ENCODE data around the gene AGAP1. TPM values are rescaled to one million over a fixed set of nuclear protein-coding genes. Genes with fewer than 3 reads are reported as not detected.

Gene AGAP1
- total and polyA plus RNA-seq, 2 donors (not counting 3 experiments of a cell fraction or from before 2014, with no cell fraction given): 10.2 to 20.9 TPM

- Histone ChIP-seq H3K79me2 (ENCODE audit: control insufficient read depth, insufficient read depth, low read length) (no peaks in the 10 kb centered on the region), H3K36me3 (ENCODE audit: control insufficient read depth in 2 of 2, extremely low read depth in 1 of 2, insufficient read depth in 2 of 2, low read length in 2 of 2) (no peaks in the 10 kb centered on the region), H3K4me1 (ENCODE audit: control insufficient read depth, extremely low read depth, insufficient read depth, low read length) (no peaks in the 10 kb centered on the region), H3K27ac (ENCODE audit: insufficient read depth, low read depth, low read length) (no peak overlapping the region), H4K20me1 (replicated peaks; ENCODE audit: control insufficient read depth, extremely low read depth, insufficient read depth, low read length) (peaks cover 7% of the 10 kb centered on the region), H3K9me1 (replicated peaks; ENCODE audit: control insufficient read depth, extremely low read depth, insufficient read depth, low read length) (no peaks in the 10 kb centered on the region), H3K9ac (replicated peaks; ENCODE audit: extremely low read depth, insufficient read depth, low read length) (no peak overlapping the region), H3K27me3 (ENCODE audit: control insufficient read depth in 2 of 2, insufficient read depth in 2 of 2, low read length in 2 of 2) (no peaks in the 10 kb centered on the region), H3K9me3 (replicated peaks; ENCODE audit: control insufficient read depth, insufficient read depth, low read length) (no peaks in the 10 kb centered on the region), H2AFZ (ENCODE audit: low read depth, low read length) (no peak overlapping the region), H3K4me3 (replicated peaks in 1 of 3; ENCODE audit: insufficient read depth in 1 of 3, low read depth in 1 of 3, low read length in 3 of 3) (no peak overlapping the region), H3K4me2 (ENCODE audit: insufficient read depth, low read length) (no peak overlapping the region)
- CTCF ChIA-PET: no interaction called here
- dilution Hi-C loops (cut with MboI; ENCODE audit: extremely low pct_ligation_motif_present, low sequenced_read_pairs) (no loop called here), intact Hi-C loops (cut with micrococcal nuclease) (no loop called here)
- no peak for DNase-seq (ENCODE audit: low read depth, low spot score)
- no peak for TF ChIP-seq CTCF (IDR thresholded peaks at IDR 0.05; ENCODE audit: extremely low read depth in 1 of 2, insufficient read depth in 1 of 2, low read depth in 1 of 2, low read length in 2 of 2)
- no peak for TF ChIP-seq POLR2AphosphoS5 (IDR thresholded peaks at IDR 0.05; ENCODE audit: insufficient read depth, low read depth, low read length)
- no peak for TF ChIP-seq GATA2 (IDR thresholded peaks at IDR 0.05; ENCODE audit: insufficient read depth, insufficient read length, low read depth, low read length)
- no peak for TF ChIP-seq MAX (IDR thresholded peaks at IDR 0.05; ENCODE audit: insufficient read depth, insufficient read length)
- no peak for TF ChIP-seq EZH2 (IDR thresholded peaks at IDR 0.05; ENCODE audit: borderline replicate concordance, low read depth, low read length, severe bottlenecking)
- TF ChIP-seq FOS (IDR thresholded peaks at IDR 0.05; ENCODE audit: borderline replicate concordance, insufficient read depth, low read length): no peak
- no peak for TF ChIP-seq JUN (IDR thresholded peaks at IDR 0.05; ENCODE audit: borderline replicate concordance, insufficient read depth, insufficient read length, low read depth)
- no peak for TF ChIP-seq POLR2A (IDR thresholded peaks at IDR 0.05; ENCODE audit: low read depth, low read length)
- TF ChIP-seq MYC (IDR thresholded peaks at IDR 0.05; ENCODE audit: low read depth, low read length): no peak
- no peak for FAIRE-seq
- POLR2A ChIA-PET: no interaction called here
- no TSS peak for BruUV-seq (replicated peaks)
These were observed 61.5 kb downstream of the AGAP1 start for GRCh38 chr2:235555371-235555770.

Data from endothelial cell of umbilical vein (primary cell).